CD4-positive, alpha-beta T cell (primary cell): ENCODE measurements around the gene MNAT1. TPM values are rescaled to one million over a fixed set of nuclear protein-coding genes. Genes with fewer than 3 reads are reported as not detected.

Experiments
- ATAC-seq: fragments of 200-7000 bp; cut with Tn5 transposase; one replicate; pipeline ENCODE4 v1.10.0; 2022; ENCODE audit warnings: mild to moderate bottlenecking; ENCODE audit not compliant: poor library complexity
- CTCF ChIA-PET: fragments of 350-600 bp; sonication (Branson Sonifier 250); formaldehyde crosslinking; loops from one replicate; lab custom pipeline; 2021; ENCODE audit warnings: antibody characterized with exemption, inconsistent platforms; lab: Charles Lee
- POLR2A ChIA-PET: fragments of 350-600 bp; sonication (Branson Sonifier 250); formaldehyde crosslinking; loops from one replicate; lab custom pipeline; 2021; ENCODE audit warnings: antibody characterized with exemption, inconsistent platforms; lab: Charles Lee
- DNase-seq, 14 experiments: peaks; one replicate each; pipeline ENCODE4 v3.0.0-alpha.2; 2013 to 2020; ENCODE audit warnings: mixed read lengths in 2 of 14
- H3K27ac ChIP-seq, 2 donors: one replicate each; pipeline versions ENCODE4 v1.5.1 to v1.7.0; 2013; ENCODE audit warnings: low read length in 2 of 2, low read depth in 1 of 2, mild to moderate bottlenecking in 1 of 2
- H3K27me3 ChIP-seq, 2 experiments: 1 replicate in 1 of 2; 2 replicates in 1 of 2; pipeline versions ENCODE4 v1.6.1 to v1.7.0; 2013; ENCODE audit warnings: low read length in 2 of 2, control low read depth in 1 of 2, mild to moderate bottlenecking in 1 of 2, moderate library complexity in 1 of 2; ENCODE audit not compliant: insufficient read depth in 2 of 2, control insufficient read depth in 1 of 2
- H3K36me3 ChIP-seq: one replicate; pipeline ENCODE4 v1.6.1; 2013; ENCODE audit warnings: low read length, control low read depth; ENCODE audit not compliant: insufficient read depth
- H3K4me1 ChIP-seq: one replicate; pipeline ENCODE4 v1.6.1; 2013; ENCODE audit warnings: low read length, control low read depth; ENCODE audit not compliant: insufficient read depth
- H3K4me3 ChIP-seq: one replicate; pipeline ENCODE4 v1.5.1; 2013; ENCODE audit warnings: mild to moderate bottlenecking, low read length, moderate library complexity
- H3K9me3 ChIP-seq, 2 experiments: 1 replicate in 1 of 2; 2 replicates in 1 of 2; pipeline versions ENCODE4 v1.6.1 to v1.7.0; 2013; ENCODE audit warnings: low read length in 2 of 2, mild to moderate bottlenecking in 2 of 2, control low read depth in 1 of 2, moderate library complexity in 1 of 2; ENCODE audit not compliant: control insufficient read depth in 1 of 2, insufficient read depth in 1 of 2
- H3K27ac Mint-ChIP-seq: one replicate; pipeline ENCODE4 v1.8.0; 2020; ENCODE audit warnings: mixed read lengths
- H3K27me3 Mint-ChIP-seq: one replicate; pipeline ENCODE4 v1.8.0; 2021; ENCODE audit warnings: mixed read lengths
- H3K36me3 Mint-ChIP-seq: one replicate; pipeline ENCODE4 v1.8.0; 2021; ENCODE audit warnings: low read depth, mixed read lengths
- H3K4me1 Mint-ChIP-seq: one replicate; pipeline ENCODE4 v1.8.0; 2021; ENCODE audit warnings: low read depth, mixed read lengths
- H3K4me3 Mint-ChIP-seq: one replicate; pipeline ENCODE4 v1.8.0; 2020; ENCODE audit warnings: mild to moderate bottlenecking, mixed read lengths
- H3K9me3 Mint-ChIP-seq: one replicate; pipeline ENCODE4 v1.8.0; 2020; ENCODE audit warnings: mixed read lengths
- CTCF ChIP-seq: fragments of 200-600 bp; IDR thresholded peaks from one replicate; pipeline ENCODE4 v1.8.0; 2022; ENCODE audit warnings: antibody characterized with exemption, mild to moderate bottlenecking
- intact Hi-C, 2 experiments: fragments of 100-400 bp; cut with DNase I in 1 of 2; cut with micrococcal nuclease in 1 of 2; formaldehyde crosslinking; loops; one replicate each; pipeline versions ENCODE4 v1.15.1 to v1.9.0; 2023 to 2025; cut with DNase I, micrococcal nuclease
- total RNA-seq, 174 experiments: library from RNA in 2 of 174; stranded (reverse) in 2 of 174; gene quantifications; one replicate each; pipeline ENCODE4 v1.2.3 and lab custom pipeline; 2021 to 2026

The MNAT1 gene
- total RNA-seq, 2 experiments from 2014 or later = 15.4 to 15.9 TPM

GRCh38 chr14:60707858-60708257 lies 26.7 kb upstream of the MNAT1 start:
- H3K4me3 Mint-ChIP-seq = no peak overlapping the region
- Histone ChIP-seq H3K4me3 (no peak overlapping the region), H3K4me1 (no peaks in the 10 kb centered on the region), H3K9me3 (no peaks in the 10 kb centered on the region), H3K27ac (no peak overlapping the region), H3K27me3 (peaks cover 0 to 5% of the 10 kb centered on the region in 2 experiments), H3K36me3 (no peaks in the 10 kb centered on the region)
- no peak for TF ChIP-seq CTCF
- DNase-seq (no peak), ATAC-seq (no peak)
- H3K27me3 Mint-ChIP-seq = peaks cover 55% of the 10 kb centered on the region
- H3K27ac Mint-ChIP-seq = no peak overlapping the region
- ChIA-PET POLR2A (no interaction called here), CTCF (no interaction called here)
- intact Hi-C loops = no loop called here
- no peaks in the 10 kb centered on the region for H3K36me3 Mint-ChIP-seq
- H3K4me1 Mint-ChIP-seq = no peaks in the 10 kb centered on the region
- H3K9me3 Mint-ChIP-seq = no peaks in the 10 kb centered on the region

GRCh38 chr14:60710494-60710893 lies 24.1 kb upstream of the MNAT1 start:
- DNase-seq = no peak
- peaks cover 63% of the 10 kb centered on the region for H3K27me3 Mint-ChIP-seq

GRCh38 chr14:60713513-60713912 lies 21.0 kb upstream of the MNAT1 start:
- DNase-seq (no peak), ATAC-seq (no peak)
- no peaks in the 10 kb centered on the region for H3K4me1 Mint-ChIP-seq
- no peaks in the 10 kb centered on the region for H3K36me3 Mint-ChIP-seq
- H3K4me1 ChIP-seq = no peaks in the 10 kb centered on the region
- H3K4me3 Mint-ChIP-seq = no peak overlapping the region
- no peak overlapping the region for H3K27ac Mint-ChIP-seq
- CTCF ChIA-PET = no interaction called here
- H3K27ac ChIP-seq = no peak overlapping the region
- H3K9me3 ChIP-seq = no peaks in the 10 kb centered on the region
- no peaks in the 10 kb centered on the region for H3K36me3 ChIP-seq
- POLR2A ChIA-PET = no interaction called here
- intact Hi-C loops = no loop called here
- H3K4me3 ChIP-seq = no peak overlapping the region
- TF ChIP-seq CTCF = no peak
- peaks cover 53% of the 10 kb centered on the region for H3K27me3 Mint-ChIP-seq
- H3K27me3 ChIP-seq = peaks cover 5 to 11% of the 10 kb centered on the region in 2 experiments
- H3K9me3 Mint-ChIP-seq = no peaks in the 10 kb centered on the region

More at GRCh38 chr14:60710494-60710893, 24.1 kb upstream of the MNAT1 start:
- Mint-ChIP-seq H3K4me1 (no peaks in the 10 kb centered on the region), H3K27ac (no peak overlapping the region), H3K36me3 (no peaks in the 10 kb centered on the region), H3K9me3 (no peaks in the 10 kb centered on the region), H3K4me3 (no peak overlapping the region)
- ChIA-PET POLR2A (no interaction called here), CTCF (no interaction called here)
- H3K4me3 ChIP-seq = no peak overlapping the region
- H3K27ac ChIP-seq = no peak overlapping the region
- no peak for TF ChIP-seq CTCF
- H3K27me3 ChIP-seq = peaks cover 3 to 5% of the 10 kb centered on the region in 2 experiments
- no peak for ATAC-seq
- no peaks in the 10 kb centered on the region for H3K36me3 ChIP-seq
- H3K4me1 ChIP-seq = no peaks in the 10 kb centered on the region
- H3K9me3 ChIP-seq = no peaks in the 10 kb centered on the region
- intact Hi-C loops = no loop called here
